H9 (cell line): Measurements from ENCODE around the gene CDH15. TPM values are rescaled to one million over a fixed set of nuclear protein-coding genes. Genes with fewer than 3 reads are reported as not detected.

Experiments
- DNase-seq: peaks from one replicate; pipeline ENCODE4 v3.0.0-alpha.2; 2017
- H2AFZ ChIP-seq: one replicate; pipeline ENCODE4 v1.6.1; 2013; ENCODE audit warnings: mild to moderate bottlenecking, low read length, control low read depth, moderate library complexity
- H2AK5ac ChIP-seq: 2 replicates; pipeline ENCODE4 v1.6.1; 2013; ENCODE audit warnings: low read length, control low read depth, mixed read lengths; ENCODE audit not compliant: insufficient read length
- H2BK120ac ChIP-seq: one replicate; pipeline ENCODE4 v1.6.1; 2013; ENCODE audit warnings: low read depth, mild to moderate bottlenecking, low read length, control low read depth, inconsistent platforms; ENCODE audit not compliant: poor library complexity, severe bottlenecking
- H2BK12ac ChIP-seq: 2 replicates; pipeline ENCODE4 v1.6.1; 2013; ENCODE audit warnings: low read length, control low read depth, mixed read lengths, low read depth; ENCODE audit not compliant: insufficient read length
- H2BK15ac ChIP-seq: 2 replicates; pipeline ENCODE4 v1.6.1; 2013; ENCODE audit warnings: low read depth, low read length, control low read depth
- H2BK20ac ChIP-seq: one replicate; pipeline ENCODE4 v1.6.1; 2013; ENCODE audit warnings: low read depth, mild to moderate bottlenecking, low read length, control low read depth, inconsistent platforms; ENCODE audit not compliant: poor library complexity, severe bottlenecking
- H2BK5ac ChIP-seq: 2 replicates; pipeline ENCODE4 v1.6.1; 2013; ENCODE audit warnings: low read length, control low read depth, mixed read lengths; ENCODE audit not compliant: insufficient read length
- H3K14ac ChIP-seq: 2 replicates; pipeline ENCODE4 v1.6.1; 2013; ENCODE audit warnings: low read length, control low read depth; ENCODE audit not compliant: insufficient read depth
- H3K18ac ChIP-seq: 2 replicates; pipeline ENCODE4 v1.6.1; 2013; ENCODE audit warnings: low read depth, mild to moderate bottlenecking, mixed read lengths, low read length, control low read depth; ENCODE audit not compliant: insufficient read length
- H3K23ac ChIP-seq: 2 replicates; pipeline ENCODE4 v1.6.1; 2013; ENCODE audit warnings: low read length, control low read depth, mixed read lengths, low read depth; ENCODE audit not compliant: insufficient read length
- H3K23me2 ChIP-seq: 2 replicates; pipeline ENCODE4 v1.6.1; 2013; ENCODE audit warnings: low read depth, mild to moderate bottlenecking, mixed read lengths, low read length, control low read depth; ENCODE audit not compliant: insufficient read length, poor library complexity, severe bottlenecking
- H3K27ac ChIP-seq: 2 replicates; pipeline ENCODE4 v1.5.1; 2013; ENCODE audit warnings: low read length, control low read depth, mixed read lengths, low read depth; ENCODE audit not compliant: insufficient read length
- H3K27me3 ChIP-seq: 2 replicates; pipeline ENCODE4 v1.6.1; 2013; ENCODE audit warnings: low read length, control low read depth, inconsistent platforms; ENCODE audit not compliant: insufficient read depth
- H3K4ac ChIP-seq: 2 replicates; pipeline ENCODE4 v1.6.1; 2013; ENCODE audit warnings: low read depth, mild to moderate bottlenecking, control low read depth, inconsistent platforms, low read length, moderate library complexity
- H3K4me1 ChIP-seq: 2 replicates; pipeline ENCODE4 v1.6.1; 2013; ENCODE audit warnings: low read length, control low read depth, inconsistent platforms; ENCODE audit not compliant: insufficient read depth
- H3K4me2 ChIP-seq: 2 replicates; pipeline ENCODE4 v1.6.1; 2013; ENCODE audit warnings: low read length, control low read depth, mixed read lengths; ENCODE audit not compliant: insufficient read length, insufficient read depth
- H3K56ac ChIP-seq: 2 replicates; pipeline ENCODE4 v1.6.1; 2013; ENCODE audit warnings: low read depth, mild to moderate bottlenecking, mixed read lengths, low read length, control low read depth; ENCODE audit not compliant: insufficient read length
- H3K79me1 ChIP-seq: 2 replicates; pipeline ENCODE4 v1.6.1; 2013; ENCODE audit warnings: low read depth, mild to moderate bottlenecking, moderate library complexity, low read length, control low read depth, inconsistent platforms; ENCODE audit not compliant: insufficient read depth, poor library complexity, severe bottlenecking
- H3K79me2 ChIP-seq: 2 replicates; pipeline ENCODE4 v1.6.1; 2013; ENCODE audit warnings: low read length, control low read depth, inconsistent platforms; ENCODE audit not compliant: insufficient read depth
- H3K9ac ChIP-seq: 2 replicates; pipeline ENCODE4 v1.6.1; 2013; ENCODE audit warnings: low read length, control low read depth, mixed read lengths; ENCODE audit not compliant: insufficient read length; ENCODE audit errors: extremely low read depth
- H3K9me3 ChIP-seq: one replicate; pipeline ENCODE4 v1.6.1; 2013; ENCODE audit warnings: low read depth, low read length, inconsistent platforms; ENCODE audit not compliant: control insufficient read depth
- H3T11ph ChIP-seq: one replicate; pipeline ENCODE4 v1.6.1; 2013; ENCODE audit warnings: mild to moderate bottlenecking, low read length, control low read depth, inconsistent platforms
- H4K20me1 ChIP-seq: one replicate; pipeline ENCODE4 v1.6.1; 2013; ENCODE audit not compliant: control insufficient read depth, insufficient read length, insufficient read depth
- H4K5ac ChIP-seq: 2 replicates; pipeline ENCODE4 v1.6.1; 2013; ENCODE audit warnings: low read depth, mild to moderate bottlenecking, mixed read lengths, low read length, control low read depth; ENCODE audit not compliant: insufficient read length
- H4K8ac ChIP-seq: replicated peaks from 2 replicates; pipeline ENCODE4 v1.6.1; 2013; ENCODE audit warnings: low read length, control low read depth, mixed read lengths, low read depth; ENCODE audit not compliant: insufficient read length
- H4K91ac ChIP-seq: 2 replicates; pipeline ENCODE4 v1.6.1; 2013; ENCODE audit warnings: low read depth, mild to moderate bottlenecking, moderate library complexity, mixed read lengths, low read length, control low read depth; ENCODE audit not compliant: insufficient read length
- H3K27ac Mint-ChIP-seq, 3 experiments: 2 replicates in 2 of 3; 3 replicates in 1 of 3; pipeline ENCODE4 v1.8.0; 2020 to 2021; ENCODE audit warnings: mixed read lengths in 3 of 3, mild to moderate bottlenecking in 1 of 3, moderate library complexity in 1 of 3
- H3K27me3 Mint-ChIP-seq: 2 replicates; pipeline ENCODE4 v1.8.0; 2021; ENCODE audit warnings: low read depth, mild to moderate bottlenecking, moderate library complexity, mixed read lengths
- H3K36me3 Mint-ChIP-seq, 3 experiments: 2 replicates in 2 of 3; 3 replicates in 1 of 3; pipeline ENCODE4 v1.8.0; 2020 to 2021; ENCODE audit warnings: low read depth in 3 of 3, mixed read lengths in 3 of 3; ENCODE audit not compliant: insufficient read depth in 1 of 3
- H3K4me1 Mint-ChIP-seq, 2 experiments: 2 replicates each; pipeline ENCODE4 v1.8.0; 2020; ENCODE audit warnings: mixed read lengths in 2 of 2
- H3K4me3 Mint-ChIP-seq, 2 experiments: 2 replicates in 1 of 2; 3 replicates in 1 of 2; pipeline ENCODE4 v1.8.0; 2020 to 2021; ENCODE audit warnings: mild to moderate bottlenecking in 2 of 2, mixed read lengths in 2 of 2, moderate library complexity in 1 of 2
- H3K9me3 Mint-ChIP-seq, 2 experiments: 2 replicates in 1 of 2; 3 replicates in 1 of 2; pipeline ENCODE4 v1.8.0; 2020; ENCODE audit warnings: mild to moderate bottlenecking in 2 of 2, mixed read lengths in 2 of 2, moderate library complexity in 1 of 2
- WGBS: extraction: QIAGEN DNeasy Blood & Tissue Kit; methylation state at CpG from one replicate; pipeline ENCODE4 v1.1.7; 2013; ENCODE audit warnings: missing lambda C conversion rate, low lambda C conversion rate, mixed read lengths; ENCODE audit not compliant: insufficient read length; ENCODE audit errors: extremely low coverage; 5-methylcytosine and 5-hydroxymethylcytosine counted together
- total RNA-seq: library from RNA; stranded (reverse); gene quantifications from 2 replicates; pipeline ENCODE4 v1.2.1, GENCODE V29; 2021
- TF ChIP-seq, protein P1 (sequence below): fragments of 200-600 bp; sonication (generic); conservative IDR thresholded peaks from 3 replicates; pipeline ENCODE4 v1.8.0; 2021; ENCODE audit warnings: antibody characterized with exemption, mild to moderate bottlenecking

Gene CDH15
- total RNA-seq, 1 experiment from 2014 or later, result 0.28 TPM

- H3K23ac ChIP-seq, result no peak overlapping the region
- H3K23me2 ChIP-seq, result no peaks in the 10 kb centered on the region
- H3K79me1 ChIP-seq, result no peaks in the 10 kb centered on the region
- no peak overlapping the region for H3K27ac ChIP-seq
- H3K18ac ChIP-seq, result no peak overlapping the region
- H3K9ac ChIP-seq, result no peak overlapping the region
- no peak overlapping the region for H2BK5ac ChIP-seq
- no peak overlapping the region for H4K8ac ChIP-seq
- no peak overlapping the region for H3K4me2 ChIP-seq
- H3K79me2 ChIP-seq, result no peaks in the 10 kb centered on the region
- no peaks in the 10 kb centered on the region for H3K4me1 Mint-ChIP-seq
- no peak overlapping the region for H2AK5ac ChIP-seq
- no peak overlapping the region for H2BK12ac ChIP-seq
- H2AFZ ChIP-seq, result no peak overlapping the region
- no peaks in the 10 kb centered on the region; the same call in 1 of the 2 replicates for H3K27me3 Mint-ChIP-seq
- no peak for DNase-seq
- no peak overlapping the region for H2BK120ac ChIP-seq
- no peaks in the 10 kb centered on the region for H3K4me1 ChIP-seq
- H4K91ac ChIP-seq, result no peak overlapping the region
- no peaks in the 10 kb centered on the region for H3K27me3 ChIP-seq
- no peak overlapping the region for H3K4me3 Mint-ChIP-seq
- H4K5ac ChIP-seq, result no peak overlapping the region
- no peaks in the 10 kb centered on the region for H4K20me1 ChIP-seq
- TF ChIP-seq, protein P1, sequence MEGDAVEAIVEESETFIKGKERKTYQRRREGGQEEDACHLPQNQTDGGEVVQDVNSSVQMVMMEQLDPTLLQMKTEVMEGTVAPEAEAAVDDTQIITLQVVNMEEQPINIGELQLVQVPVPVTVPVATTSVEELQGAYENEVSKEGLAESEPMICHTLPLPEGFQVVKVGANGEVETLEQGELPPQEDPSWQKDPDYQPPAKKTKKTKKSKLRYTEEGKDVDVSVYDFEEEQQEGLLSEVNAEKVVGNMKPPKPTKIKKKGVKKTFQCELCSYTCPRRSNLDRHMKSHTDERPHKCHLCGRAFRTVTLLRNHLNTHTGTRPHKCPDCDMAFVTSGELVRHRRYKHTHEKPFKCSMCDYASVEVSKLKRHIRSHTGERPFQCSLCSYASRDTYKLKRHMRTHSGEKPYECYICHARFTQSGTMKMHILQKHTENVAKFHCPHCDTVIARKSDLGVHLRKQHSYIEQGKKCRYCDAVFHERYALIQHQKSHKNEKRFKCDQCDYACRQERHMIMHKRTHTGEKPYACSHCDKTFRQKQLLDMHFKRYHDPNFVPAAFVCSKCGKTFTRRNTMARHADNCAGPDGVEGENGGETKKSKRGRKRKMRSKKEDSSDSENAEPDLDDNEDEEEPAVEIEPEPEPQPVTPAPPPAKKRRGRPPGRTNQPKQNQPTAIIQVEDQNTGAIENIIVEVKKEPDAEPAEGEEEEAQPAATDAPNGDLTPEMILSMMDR, result no peak
- WGBS, result no CpG with 5 or more reads among the region's 17 CpGs
- H3K9me3 ChIP-seq, result no peaks in the 10 kb centered on the region
- H3K27ac Mint-ChIP-seq, result no peak overlapping the region
- peaks cover 0 to 8% of the 10 kb centered on the region in 2 experiments; a peak in 2 of 5 replicates for H3K9me3 Mint-ChIP-seq
- H2BK15ac ChIP-seq, result no peak overlapping the region
- no peak overlapping the region for H3K4ac ChIP-seq
- no peak overlapping the region for H3K56ac ChIP-seq
- peaks cover 13 to 31% (median 29%) of the 10 kb centered on the region in 3 experiments for H3K36me3 Mint-ChIP-seq
- H3T11ph ChIP-seq, result no peak overlapping the region
- no peak overlapping the region for H2BK20ac ChIP-seq
- H3K14ac ChIP-seq, result no peak overlapping the region
These were observed 28.3 kb upstream of the CDH15 start for GRCh38 chr16:89143201-89143741.
